Neural progenitor cell (in vitro differentiated cells): Measurements from ENCODE around the gene SPAG16.

ENCODE experiments used
- CTCF ChIP-seq: fragments of 200-600 bp; sonication (generic); IDR thresholded peaks from 2 replicates; pipeline ENCODE4 v1.5.1; 2017; ENCODE audit warnings: antibody characterized with exemption, mild to moderate bottlenecking
- EZH2 ChIP-seq: fragments of 200-600 bp; sonication (generic); IDR thresholded peaks from 2 replicates; pipeline ENCODE4 v1.6.1; 2017; ENCODE audit warnings: antibody characterized with exemption, mild to moderate bottlenecking, moderate library complexity

DNA sequence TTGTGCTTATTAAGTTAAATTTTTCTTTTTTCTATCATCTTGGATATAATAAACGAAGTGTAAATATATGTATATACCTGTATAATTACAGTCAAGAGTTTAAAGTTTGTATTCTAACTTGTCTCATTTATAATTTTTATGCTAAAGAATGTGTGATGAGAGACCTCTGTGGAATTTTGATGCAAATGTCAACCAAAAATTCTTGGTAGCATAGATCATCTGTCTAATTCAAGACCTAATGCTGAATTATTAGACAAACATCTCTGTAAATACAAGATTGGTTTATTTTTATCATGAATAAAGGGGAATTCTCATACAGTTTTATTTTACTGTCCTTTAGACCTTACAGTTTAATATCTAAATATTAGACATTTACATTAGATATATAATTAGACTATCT, 977.4 kb downstream of the SPAG16 start:
- TF ChIP-seq EZH2 (no peak), CTCF (no peak)
